ENCODE results near the gene ACBD4. TPM values are rescaled to one million over a fixed set of nuclear protein-coding genes. Genes with fewer than 3 reads are reported as not detected.

ACBD4 gene
- total and polyA plus RNA-seq, 2 of the 13 experiments (the other 11 are each of a cell fraction or from before 2014, with no cell fraction given): 16.1 to 26.9 TPM

- peak; percentile 78 for TF ChIP-seq ARID5B (CRISPR knock-in tag; IDR thresholded peaks at IDR 0.05)
- peak; percentile 56; the same call in 1 of the 2 replicates for TF ChIP-seq MEIS1 (CRISPR knock-in tag; IDR thresholded peaks at IDR 0.05; ENCODE audit: borderline replicate concordance)
- no peak for TF ChIP-seq ZMAT5 (CRISPR knock-in tag; IDR thresholded peaks at IDR 0.05; ENCODE audit: borderline replicate concordance, low read depth)
- peak; percentile 46; the same call in 1 of the 2 replicates for TF ChIP-seq POGZ (CRISPR knock-in tag; IDR thresholded peaks at IDR 0.05)
- TF ChIP-seq LCORL (IDR thresholded peaks at IDR 0.05): peak; percentile 88
- peak; percentile 74 for TF ChIP-seq LCORL (CRISPR knock-in tag; IDR thresholded peaks at IDR 0.05)
- TF ChIP-seq HES4 (CRISPR knock-in tag; IDR thresholded peaks at IDR 0.05; ENCODE audit: borderline replicate concordance): peak; percentile 80; the same call in 1 of the 2 replicates
- TF ChIP-seq ZNF180 (CRISPR knock-in tag; IDR thresholded peaks at IDR 0.05; ENCODE audit: borderline replicate concordance, low read depth): no peak
- TF ChIP-seq SMAD1 (CRISPR knock-in tag; IDR thresholded peaks at IDR 0.05; ENCODE audit: borderline replicate concordance, low read depth): peak; percentile 46; the same call in 1 of the 2 replicates
- TF ChIP-seq ZKSCAN5 (CRISPR knock-in tag; IDR thresholded peaks at IDR 0.05): peak; percentile 68; the same call in 1 of the 2 replicates
- TF ChIP-seq RFX3 (CRISPR knock-in tag; IDR thresholded peaks at IDR 0.05): no peak
- TF ChIP-seq MXD1 (CRISPR knock-in tag; IDR thresholded peaks at IDR 0.05): peak; percentile 82
- peak; percentile 80; the same call in 1 of the 2 replicates for TF ChIP-seq ZNF780A (CRISPR knock-in tag; IDR thresholded peaks at IDR 0.05)
- TF ChIP-seq FOXC1 (CRISPR knock-in tag; IDR thresholded peaks at IDR 0.05; ENCODE audit: borderline replicate concordance): peak; percentile 71; the same call in 1 of the 2 replicates
- TF ChIP-seq CCDC6 (CRISPR knock-in tag; IDR thresholded peaks at IDR 0.05): no peak; the same call in 1 of the 2 replicates
- peak; percentile 69; the same call in 1 of the 2 replicates for TF ChIP-seq ZNF276 (CRISPR knock-in tag; IDR thresholded peaks at IDR 0.05; ENCODE audit: low read depth)
- TF ChIP-seq ZNF230 (CRISPR knock-in tag; IDR thresholded peaks at IDR 0.05): peak; percentile 68; the same call in 1 of the 2 replicates
- peak; percentile 82 for TF ChIP-seq AGO2 (optimal IDR thresholded peaks at IDR 0.05; ENCODE audit: low read depth, low read length)
- TF ChIP-seq SIX1 (CRISPR knock-in tag; IDR thresholded peaks at IDR 0.05; ENCODE audit: borderline replicate concordance): peak; percentile 41
- peak; percentile 69; the same call in 1 of the 2 replicates for TF ChIP-seq MEIS2 (CRISPR knock-in tag; IDR thresholded peaks at IDR 0.05)
- no peak for TF ChIP-seq ZSCAN20 (CRISPR knock-in tag; IDR thresholded peaks at IDR 0.05; ENCODE audit: borderline replicate concordance)
- TF ChIP-seq HDAC1 (CRISPR knock-in tag; IDR thresholded peaks at IDR 0.05): peak; percentile 81
- TF ChIP-seq MED8 (CRISPR knock-in tag; IDR thresholded peaks at IDR 0.05; ENCODE audit: insufficient replicate concordance): peak; percentile 94
Observed at GRCh38 chr17:45148183-45149036, 12.9 kb downstream of the ACBD4 start, which contains the start of gene HEXIM1 (continued).
